ENCODE results near the gene ZFYVE28. TPM values are rescaled to one million over a fixed set of nuclear protein-coding genes. Genes with fewer than 3 reads are reported as not detected.

The ZFYVE28 gene
- total RNA-seq, 5 donors from 2014 or later (not counting 1 experiment from before 2014, with no cell fraction given): 33.4 to 56.2 (median 45.4) TPM

DNA sequence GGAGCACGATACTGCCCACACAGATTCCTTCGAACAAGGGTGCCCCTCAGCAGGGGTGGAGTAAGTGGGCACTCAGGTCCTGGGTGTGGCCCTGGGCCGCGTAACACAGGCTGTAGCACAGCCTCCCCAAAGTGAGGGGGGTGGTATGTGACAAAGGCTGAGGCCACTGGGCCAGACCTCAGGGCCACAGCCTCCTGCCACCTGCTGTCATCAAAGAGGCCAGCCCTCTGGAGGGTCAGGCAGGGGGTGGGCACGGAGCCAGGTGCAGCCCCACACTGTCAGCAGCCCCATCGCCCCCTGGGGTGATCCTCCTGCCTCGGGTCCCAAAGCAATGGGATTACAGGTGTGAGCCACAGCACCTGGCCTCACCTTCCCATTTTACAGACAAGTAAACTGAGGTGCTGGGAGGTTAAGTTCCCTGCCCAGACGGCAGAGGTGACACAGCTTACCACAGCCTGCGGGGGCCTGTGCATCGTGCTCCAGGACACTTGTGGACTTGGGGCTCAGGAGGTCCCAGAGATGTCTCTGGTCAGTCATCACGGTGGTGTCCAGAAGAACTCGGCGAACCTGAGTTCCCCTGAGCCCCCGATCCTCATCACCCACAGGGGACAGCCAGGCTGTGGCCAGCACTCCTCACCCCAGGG, 129.0 kb downstream of the ZFYVE28 start:
- CTCF ChIA-PET: interaction anchor here in 1 of 2 donors (2.1 kb wide), 1 partner anchor 8 kb away, joined by 28 read pairs; no protein-coding TSS in a partner anchor
- H3K9me3 ChIP-seq: no peaks in the 10 kb centered on the region
- H3K4me3 Mint-ChIP-seq: peak overlapping the region in 1 of 3 donors; percentile 79
- H3K27me3 ChIP-seq (replicated peaks in 1 of 2; ENCODE audit: control insufficient read depth in 2 of 2, extremely low read depth in 1 of 2, insufficient read depth in 2 of 2, low read length in 1 of 2): no peaks in the 10 kb centered on the region
- peaks cover 29 to 59% (median 56%) of the 10 kb centered on the region in 3 donors for H3K4me1 Mint-ChIP-seq
- peaks cover 0 to 6% (median 0%) of the 10 kb centered on the region in 3 donors for H3K9me3 Mint-ChIP-seq
- peaks cover 4% of the 10 kb centered on the region for H3K36me3 Mint-ChIP-seq
- H3K36me3 ChIP-seq (ENCODE audit: control insufficient read depth in 2 of 2, extremely low read depth in 1 of 2, insufficient read depth in 1 of 2, low read length in 1 of 2): peaks cover 0 to 2% of the 10 kb centered on the region in 2 donors
- peaks cover 25 to 69% of the 10 kb centered on the region in 2 experiments for H3K4me1 ChIP-seq (ENCODE audit: control insufficient read depth in 1 of 2, extremely low read depth in 1 of 2, insufficient read depth in 2 of 2, low read length in 2 of 2)
- DNase-seq (no peak), ATAC-seq (replicated peaks in 1 of 4) (no peak)
- POLR2A ChIA-PET: interaction anchor here in 1 of 2 donors (2.9 kb wide), 1 partner anchor 7 kb away, joined by 33 read pairs; no protein-coding TSS in a partner anchor
- H3K27ac Mint-ChIP-seq: peak overlapping the region; percentile 96 to 98
- peak overlapping the region; percentile 96 for H3K27ac ChIP-seq (ENCODE audit: low read length)
- WGBS (ENCODE audit: insufficient coverage): 95% methylated on average over 9 of the region's 14 CpGs
- no peak overlapping the region for H3K4me3 ChIP-seq (ENCODE audit: control insufficient read depth in 1 of 2, extremely low read depth in 1 of 2, low read length in 1 of 2)
- H3K27me3 Mint-ChIP-seq: no peaks in the 10 kb centered on the region

DNA sequence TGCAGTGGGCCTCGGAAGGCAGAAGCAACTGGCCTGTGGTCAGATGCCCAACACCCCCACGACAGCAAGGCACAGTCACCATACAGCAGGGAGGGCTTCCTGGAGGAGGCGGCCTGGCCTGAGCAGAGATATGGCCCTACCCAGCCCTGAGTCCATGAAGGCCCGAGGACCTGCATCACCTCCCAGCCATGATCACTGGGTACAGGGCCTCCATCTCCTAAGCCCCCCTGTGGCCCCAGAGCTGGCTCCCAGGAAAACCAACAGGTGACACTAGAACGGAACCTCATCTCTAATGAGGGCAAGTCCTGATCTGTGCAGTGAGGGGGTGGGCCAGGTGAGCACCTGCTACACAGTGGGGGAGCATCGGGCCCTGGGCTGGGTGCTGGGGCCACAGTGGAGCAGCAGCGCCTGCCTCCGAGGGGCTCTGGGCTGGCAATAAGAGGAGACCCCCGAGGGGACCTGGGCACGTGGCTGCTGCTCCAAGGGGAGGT, 130.3 kb downstream of the ZFYVE28 start:
- Histone ChIP-seq H3K36me3 (ENCODE audit: control insufficient read depth in 2 of 2, extremely low read depth in 1 of 2, insufficient read depth in 1 of 2, low read length in 1 of 2) (peaks cover 0 to 2% of the 10 kb centered on the region in 2 donors), H3K27me3 (replicated peaks in 1 of 2; ENCODE audit: control insufficient read depth in 2 of 2, extremely low read depth in 1 of 2, insufficient read depth in 2 of 2, low read length in 1 of 2) (no peaks in the 10 kb centered on the region), H3K4me1 (ENCODE audit: control insufficient read depth in 1 of 2, extremely low read depth in 1 of 2, insufficient read depth in 2 of 2, low read length in 2 of 2) (peaks cover 25 to 81% of the 10 kb centered on the region in 2 experiments), H3K4me3 (ENCODE audit: control insufficient read depth in 1 of 2, extremely low read depth in 1 of 2, low read length in 1 of 2) (no peak overlapping the region), H3K9me3 (no peaks in the 10 kb centered on the region), H3K27ac (ENCODE audit: low read length) (no peak overlapping the region)
- Mint-ChIP-seq H3K27me3 (no peaks in the 10 kb centered on the region), H3K36me3 (no peaks in the 10 kb centered on the region), H3K27ac (peak overlapping the region; percentile 48 to 70), H3K4me3 (no peak overlapping the region), H3K9me3 (no peaks in the 10 kb centered on the region), H3K4me1 (peaks cover 32 to 61% (median 58%) of the 10 kb centered on the region in 3 donors)
- ChIA-PET CTCF (no interaction called here), POLR2A (no interaction called here)
- ATAC-seq (replicated peaks in 1 of 4) (no peak), DNase-seq (peak in 1 of 35 experiments; percentile 23)
- WGBS (ENCODE audit: insufficient coverage): 97% methylated on average over 9 of the region's 10 CpGs

GRCh38 chr4:2287594-2287915, 130.9 kb downstream of the ZFYVE28 start:
- peaks cover 0 to 2% of the 10 kb centered on the region in 2 donors for H3K36me3 ChIP-seq (ENCODE audit: control insufficient read depth in 2 of 2, extremely low read depth in 1 of 2, insufficient read depth in 1 of 2, low read length in 1 of 2)
- H3K9me3 Mint-ChIP-seq: no peaks in the 10 kb centered on the region

DNA sequence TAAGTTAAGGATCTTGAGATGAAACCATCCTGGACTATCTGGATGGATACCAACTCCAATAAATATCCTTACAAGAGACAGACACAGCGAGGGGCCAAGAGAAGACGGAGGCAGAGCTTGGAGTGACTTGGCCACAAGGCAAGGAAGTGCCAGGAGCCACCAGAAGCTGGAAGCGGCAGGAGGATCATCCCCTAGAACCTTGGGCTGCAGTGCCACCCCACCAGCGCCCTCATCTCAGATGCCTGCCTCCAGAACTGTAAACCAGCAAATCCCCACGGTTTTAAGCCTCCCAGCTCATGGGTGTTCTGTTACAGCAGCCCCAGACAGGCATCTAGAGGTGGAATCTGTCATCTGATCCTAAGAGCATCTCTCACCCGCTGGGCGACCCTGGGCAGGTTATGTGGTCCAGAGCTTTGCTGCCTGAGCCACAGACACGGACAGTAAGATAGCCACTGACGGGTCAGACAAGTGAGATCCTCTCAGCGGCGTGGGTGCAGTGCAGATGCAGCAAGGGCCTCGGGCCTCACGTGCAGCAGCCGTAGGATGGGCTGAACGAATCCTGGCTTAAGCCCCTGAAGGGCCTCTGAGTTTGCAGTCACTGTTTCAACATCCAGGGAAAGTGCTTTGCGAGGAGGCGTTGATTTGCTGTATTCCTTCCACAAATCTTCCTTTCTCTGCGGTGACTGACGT, 131.4 kb downstream of the ZFYVE28 start:
- Mint-ChIP-seq H3K4me1 (peaks cover 36 to 63% (median 59%) of the 10 kb centered on the region in 3 donors), H3K36me3 (no peaks in the 10 kb centered on the region), H3K4me3 (no peak overlapping the region), H3K27me3 (no peaks in the 10 kb centered on the region), H3K27ac (peak overlapping the region; percentile 16 to 55), H3K9me3 (peaks cover 0 to 3% (median 0%) of the 10 kb centered on the region in 3 donors)
- Histone ChIP-seq H3K27ac (ENCODE audit: low read length) (no peak overlapping the region), H3K4me3 (ENCODE audit: control insufficient read depth in 1 of 2, extremely low read depth in 1 of 2, low read length in 1 of 2) (no peak overlapping the region), H3K4me1 (ENCODE audit: control insufficient read depth in 1 of 2, extremely low read depth in 1 of 2, insufficient read depth in 2 of 2, low read length in 2 of 2) (peaks cover 33 to 85% of the 10 kb centered on the region in 2 experiments), H3K9me3 (no peaks in the 10 kb centered on the region), H3K27me3 (replicated peaks in 1 of 2; ENCODE audit: control insufficient read depth in 2 of 2, extremely low read depth in 1 of 2, insufficient read depth in 2 of 2, low read length in 1 of 2) (no peaks in the 10 kb centered on the region), H3K36me3 (ENCODE audit: control insufficient read depth in 2 of 2, extremely low read depth in 1 of 2, insufficient read depth in 1 of 2, low read length in 1 of 2) (peaks cover 0 to 2% of the 10 kb centered on the region in 2 donors)
- ChIA-PET POLR2A (no interaction called here), CTCF (no interaction called here)
- 91% methylated on average over 15 of the region's 19 CpGs for WGBS (ENCODE audit: insufficient coverage)
- DNase-seq (peak in 1 of 35 experiments; percentile 1), ATAC-seq (replicated peaks in 1 of 4) (no peak)

More at GRCh38 chr4:2287594-2287915, 130.9 kb downstream of the ZFYVE28 start:
- H3K36me3 Mint-ChIP-seq: no peaks in the 10 kb centered on the region
- ChIA-PET CTCF (no interaction called here), POLR2A (no interaction called here)
- no peak overlapping the region for H3K27ac ChIP-seq (ENCODE audit: low read length)
- DNase-seq (no peak), ATAC-seq (replicated peaks in 1 of 4) (no peak)
- WGBS (ENCODE audit: insufficient coverage): 89% methylated on average over 4 of the region's 9 CpGs
- no peaks in the 10 kb centered on the region for H3K27me3 ChIP-seq (replicated peaks in 1 of 2; ENCODE audit: control insufficient read depth in 2 of 2, extremely low read depth in 1 of 2, insufficient read depth in 2 of 2, low read length in 1 of 2)
- no peak overlapping the region for H3K4me3 ChIP-seq (ENCODE audit: control insufficient read depth in 1 of 2, extremely low read depth in 1 of 2, low read length in 1 of 2)
- H3K4me1 Mint-ChIP-seq: peaks cover 36 to 63% (median 59%) of the 10 kb centered on the region in 3 donors
- H3K27ac Mint-ChIP-seq: peak overlapping the region in 1 of 2 donors; percentile 16
- H3K9me3 ChIP-seq: no peaks in the 10 kb centered on the region
- no peaks in the 10 kb centered on the region for H3K27me3 Mint-ChIP-seq
- H3K4me3 Mint-ChIP-seq: no peak overlapping the region
- H3K4me1 ChIP-seq (ENCODE audit: control insufficient read depth in 1 of 2, extremely low read depth in 1 of 2, insufficient read depth in 2 of 2, low read length in 2 of 2): peaks cover 28 to 85% of the 10 kb centered on the region in 2 experiments

DNA sequence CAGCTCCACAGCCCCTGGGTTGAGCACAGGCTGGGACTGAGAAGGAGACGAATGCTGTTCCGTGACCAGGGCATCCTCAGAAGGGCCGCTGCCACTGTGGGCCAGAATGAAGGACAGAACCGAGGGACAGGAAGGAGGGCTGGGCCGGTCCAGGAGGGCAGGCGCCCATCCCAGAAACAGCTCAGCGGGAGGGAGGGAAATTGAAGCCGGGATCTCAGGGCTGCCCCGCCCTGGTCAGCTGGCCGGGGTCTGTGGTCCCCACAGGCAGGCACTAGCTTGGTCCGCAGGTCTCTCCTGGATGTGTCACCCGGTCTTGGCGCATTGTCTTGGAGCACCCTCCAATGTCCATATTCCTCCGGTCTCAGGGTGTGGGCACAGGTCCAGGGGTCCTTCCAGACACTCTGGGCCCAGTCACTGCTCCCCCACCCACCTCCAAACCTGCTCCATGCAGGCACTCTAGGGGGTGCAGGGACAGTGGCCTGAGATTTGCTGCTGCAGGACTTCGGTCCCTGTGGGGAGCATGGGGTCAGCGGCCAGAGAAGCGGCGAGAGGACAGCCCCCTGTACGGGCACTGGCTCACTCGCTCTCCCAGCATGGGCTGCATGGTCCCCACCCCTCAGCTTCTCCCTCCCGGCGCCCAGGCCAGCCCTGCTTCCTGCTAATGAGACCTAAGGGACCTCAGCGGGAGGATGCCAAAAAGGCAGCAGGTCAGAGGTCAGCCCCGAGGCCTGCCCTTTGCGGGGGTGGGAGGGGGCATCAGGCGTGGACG, 132.6 kb downstream of the ZFYVE28 start:
- Histone ChIP-seq H3K27ac (ENCODE audit: low read length) (no peak overlapping the region), H3K4me3 (ENCODE audit: control insufficient read depth in 1 of 2, extremely low read depth in 1 of 2, low read length in 1 of 2) (no peak overlapping the region), H3K4me1 (ENCODE audit: control insufficient read depth in 1 of 2, extremely low read depth in 1 of 2, insufficient read depth in 2 of 2, low read length in 2 of 2) (peaks cover 36 to 85% of the 10 kb centered on the region in 2 experiments), H3K36me3 (ENCODE audit: control insufficient read depth in 2 of 2, extremely low read depth in 1 of 2, insufficient read depth in 1 of 2, low read length in 1 of 2) (peaks cover 0 to 2% of the 10 kb centered on the region in 2 donors), H3K9me3 (no peaks in the 10 kb centered on the region), H3K27me3 (replicated peaks in 1 of 2; ENCODE audit: control insufficient read depth in 2 of 2, extremely low read depth in 1 of 2, insufficient read depth in 2 of 2, low read length in 1 of 2) (no peaks in the 10 kb centered on the region)
- POLR2A ChIA-PET: no interaction called here
- CTCF ChIA-PET: no interaction called here
- peaks cover 0 to 3% (median 0%) of the 10 kb centered on the region in 3 donors for H3K9me3 Mint-ChIP-seq
- ATAC-seq (replicated peaks in 1 of 4) (no peak), DNase-seq (peak in 1 of 35 experiments; percentile 20)
- H3K27ac Mint-ChIP-seq: peak overlapping the region in 1 of 2 donors; percentile 77
- H3K27me3 Mint-ChIP-seq: no peaks in the 10 kb centered on the region
- H3K4me3 Mint-ChIP-seq: no peak overlapping the region
- WGBS (ENCODE audit: insufficient coverage): 93% methylated on average over 19 of the region's 27 CpGs
- no peaks in the 10 kb centered on the region for H3K36me3 Mint-ChIP-seq
- H3K4me1 Mint-ChIP-seq: peaks cover 38 to 65% (median 62%) of the 10 kb centered on the region in 3 donors
